Colon (tissue), 2 donors: ENCODE measurements around the gene DLGAP1.
"Not testable (repeated sequence)": the region's sequence is repeated elsewhere in the genome, so short reads cannot be mapped to it uniquely, and the experiment has no call there.

Experiments
- FAIRE-seq: peaks from 2 replicates; lab custom pipeline; 2012; peaks lifted over from hg19 to GRCh38; lab: Jason Lieb, UNC
- donor health status: control.
- donor health status: control.

DLGAP1 gene

DNA sequence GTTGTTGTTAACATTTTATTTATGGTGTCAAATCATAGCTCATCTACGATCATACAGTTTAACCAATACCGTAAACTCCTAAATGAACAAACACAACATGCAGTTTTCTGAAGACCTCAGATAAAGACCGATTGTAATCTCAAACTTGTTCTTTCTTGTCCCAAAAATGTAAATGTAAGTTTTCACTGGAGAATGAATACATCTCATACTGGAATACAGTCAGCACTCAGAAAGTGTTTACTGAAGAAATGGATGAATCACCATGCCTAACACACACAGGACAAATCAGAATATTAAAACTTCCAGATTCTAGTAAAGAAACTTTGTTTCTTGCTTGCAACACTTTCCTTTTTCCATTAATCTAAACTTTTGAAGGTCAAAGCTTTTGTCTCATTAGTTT lies 380.5 kb downstream of the DLGAP1 start:
- FAIRE-seq: no peak

DNA sequence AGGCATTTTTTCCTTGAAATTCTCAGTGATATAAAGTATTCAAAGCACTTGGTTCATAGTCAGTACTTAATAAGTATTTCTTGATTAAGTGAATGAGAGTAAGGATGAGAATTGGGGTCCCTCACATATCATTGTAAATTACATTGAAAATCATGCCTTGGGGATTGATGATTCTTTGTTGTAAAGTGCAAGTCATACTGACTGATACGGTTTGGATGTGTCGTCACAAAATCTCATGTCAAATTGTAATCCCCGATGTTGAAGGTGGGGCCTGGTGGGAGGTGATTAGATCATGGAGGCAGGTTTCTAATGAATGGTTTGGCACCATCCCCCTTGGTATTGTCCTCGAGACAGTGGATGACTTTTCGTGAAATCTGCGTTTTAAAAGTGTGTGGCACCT lies 385.9 kb downstream of the DLGAP1 start:
- no peak for FAIRE-seq

DNA sequence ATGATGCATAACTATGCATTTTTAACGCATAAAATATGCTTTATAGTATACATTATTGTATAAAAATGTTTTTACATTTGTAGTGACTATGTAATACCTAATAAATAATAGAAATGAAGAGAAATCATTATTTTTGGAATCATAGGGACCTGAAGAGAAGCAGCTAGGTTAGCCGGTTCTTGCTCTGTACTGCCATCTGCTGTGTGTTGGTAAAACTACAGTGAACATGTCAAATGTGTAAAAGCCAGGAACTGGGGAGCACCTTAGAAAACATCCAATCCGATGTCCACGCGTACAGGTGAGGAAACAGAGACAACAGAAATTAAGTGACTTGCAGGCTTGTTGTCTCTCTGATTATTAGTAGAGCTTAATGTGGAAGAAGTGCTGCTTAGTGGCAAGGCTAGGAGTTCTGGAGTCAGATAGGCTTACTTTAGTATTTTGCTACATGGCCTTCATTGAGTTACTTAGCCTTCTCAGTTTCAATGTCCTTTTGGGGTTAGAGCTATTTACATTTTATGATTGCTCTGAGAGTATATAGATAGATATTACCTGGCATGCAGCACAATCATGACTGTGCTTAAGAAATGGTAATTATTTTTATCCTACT lies 386.5 kb downstream of the DLGAP1 start:
- no peak for FAIRE-seq

- no peak for FAIRE-seq
Observed at GRCh38 chr18:4063545-4063944, 391.6 kb downstream of the DLGAP1 start.

- no peak for FAIRE-seq
Observed at GRCh38 chr18:4060427-4061281, 394.5 kb downstream of the DLGAP1 start.

DNA sequence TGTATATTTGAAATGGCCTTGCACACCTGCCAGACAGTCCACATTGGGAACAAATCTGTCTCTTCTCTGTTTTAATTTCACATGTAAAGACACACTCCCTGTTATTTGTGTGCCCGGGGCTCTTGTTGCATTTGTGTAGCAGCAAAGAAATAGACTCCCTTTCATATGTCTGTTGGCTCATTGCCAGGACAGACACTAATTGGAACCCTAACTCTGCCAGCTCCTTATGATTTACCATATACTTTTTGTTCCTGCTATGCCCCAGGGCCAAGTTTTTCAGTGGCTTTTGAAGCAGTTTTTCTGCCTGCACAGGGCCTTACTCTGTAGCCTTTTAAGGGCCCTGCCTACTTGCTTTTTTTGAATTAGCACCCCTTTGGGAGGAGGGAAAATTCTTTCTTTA lies 396.9 kb downstream of the DLGAP1 start:
- FAIRE-seq: no peak

DNA sequence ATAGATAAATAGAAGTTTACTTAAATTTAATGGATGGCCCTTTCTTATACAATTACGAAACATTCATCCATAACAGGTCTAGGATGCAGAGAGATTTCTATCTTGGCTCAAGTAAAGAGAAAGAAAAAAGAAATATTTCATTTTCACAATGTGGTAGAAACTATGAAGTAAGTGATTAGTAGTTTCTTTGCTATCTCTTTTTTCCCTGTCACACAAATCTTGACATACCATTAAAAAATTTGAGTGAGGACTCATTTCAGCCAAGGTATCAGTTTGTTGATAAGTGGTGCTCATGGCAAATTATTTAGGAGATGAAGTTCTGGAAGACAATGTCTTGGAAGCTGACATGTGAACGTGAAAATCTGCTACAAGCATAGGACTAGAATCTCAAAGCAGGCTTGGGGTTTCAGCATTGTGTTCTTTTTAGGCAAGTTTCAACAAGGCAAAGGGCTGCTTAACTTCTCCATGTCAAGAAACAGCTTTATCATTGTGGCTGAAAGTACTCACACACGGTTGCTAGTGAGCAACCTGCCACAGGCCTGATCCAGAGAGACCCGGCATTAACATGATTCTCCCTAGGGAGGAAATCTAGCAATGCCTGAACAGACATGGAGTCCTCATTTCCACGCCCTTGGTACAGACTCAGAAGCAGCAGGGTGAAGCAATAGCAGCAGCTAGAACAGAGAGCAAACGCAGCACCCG lies 414.6 kb downstream of the DLGAP1 start:
- no peak for FAIRE-seq

DNA sequence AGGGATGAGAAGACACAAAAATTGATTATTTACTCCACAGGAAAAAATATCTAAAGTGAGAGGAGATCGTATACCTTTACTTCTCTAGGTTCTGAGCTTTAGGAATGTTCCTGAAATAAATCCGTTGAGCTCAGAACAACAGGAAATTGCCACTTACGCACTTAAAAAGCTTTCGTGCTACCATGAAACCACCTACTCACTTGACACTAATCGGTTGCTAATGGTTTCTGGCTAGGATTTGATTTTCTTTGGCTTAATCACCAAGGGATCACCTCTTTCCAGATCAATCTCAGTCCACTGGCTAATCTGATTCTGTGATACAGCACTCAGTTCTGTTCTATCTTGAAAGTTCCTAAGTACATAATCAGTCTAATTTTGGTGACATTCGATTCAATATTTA lies 419.6 kb downstream of the DLGAP1 start:
- FAIRE-seq: no peak

- not testable (repeated sequence) for FAIRE-seq
Observed at GRCh38 chr18:4034815-4035214, 420.3 kb downstream of the DLGAP1 start.

DNA sequence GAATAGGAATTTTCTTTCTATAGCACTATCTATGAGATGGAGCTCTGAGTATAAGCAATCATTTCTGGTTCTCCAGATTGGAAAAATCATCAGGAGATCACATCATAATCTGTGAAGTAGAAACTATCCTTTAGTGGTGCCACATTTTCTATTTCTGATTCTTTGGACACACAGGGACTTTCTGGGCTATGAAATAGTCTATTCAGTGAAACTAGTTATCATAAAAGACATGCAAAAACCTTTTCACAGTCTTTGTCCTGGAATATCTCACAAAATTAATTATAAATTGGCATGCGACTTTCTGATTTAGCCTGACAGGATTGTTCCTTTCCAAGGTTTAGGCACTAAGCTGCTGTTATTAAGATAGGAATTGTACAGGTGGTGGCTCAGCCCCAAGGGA lies 428.6 kb downstream of the DLGAP1 start:
- no peak for FAIRE-seq

GRCh38 chr18:4024702-4025101 lies 430.4 kb downstream of the DLGAP1 start:
- FAIRE-seq: no peak

GRCh38 chr18:4022749-4023148 lies 432.4 kb downstream of the DLGAP1 start:
- FAIRE-seq: not testable (repeated sequence)

- no peak for FAIRE-seq
Observed at GRCh38 chr18:4020026-4020425, 435.1 kb downstream of the DLGAP1 start.

- FAIRE-seq: no peak
Observed at GRCh38 chr18:4017480-4017879, 437.6 kb downstream of the DLGAP1 start.

DNA sequence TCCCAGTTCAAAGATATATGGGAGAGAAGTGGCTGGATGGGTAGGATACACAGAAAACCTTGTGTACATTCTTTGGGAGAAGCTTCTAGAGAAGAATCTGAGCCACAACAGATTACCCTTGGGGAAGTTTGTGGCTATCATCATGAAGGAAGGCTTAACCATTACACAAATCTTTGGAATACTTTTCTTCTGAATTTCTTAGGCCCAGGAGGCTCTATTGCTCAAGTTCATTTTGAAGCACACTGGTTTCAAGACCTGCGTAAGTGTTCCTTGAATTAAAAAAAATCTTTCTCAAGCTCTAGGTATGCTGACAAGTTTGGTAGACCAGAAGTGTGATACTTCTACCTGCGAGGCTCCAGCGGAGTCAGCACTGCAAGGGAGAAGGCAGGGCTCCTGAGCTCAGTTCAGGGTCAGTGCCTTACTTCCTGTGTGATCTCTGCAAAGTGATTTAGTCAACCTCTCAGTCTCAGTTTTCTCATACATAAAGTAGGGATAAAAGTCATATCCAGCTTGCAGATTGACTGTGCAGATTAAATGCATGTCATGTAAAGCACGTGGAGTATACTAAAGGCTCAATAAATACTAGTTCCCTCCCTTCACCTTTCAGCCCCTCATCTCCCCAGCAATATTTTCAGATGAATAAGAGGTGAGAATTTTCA lies 438.6 kb downstream of the DLGAP1 start:
- no peak for FAIRE-seq

- FAIRE-seq: no peak
Observed at GRCh38 chr18:4007846-4008245, 447.3 kb downstream of the DLGAP1 start.

DNA sequence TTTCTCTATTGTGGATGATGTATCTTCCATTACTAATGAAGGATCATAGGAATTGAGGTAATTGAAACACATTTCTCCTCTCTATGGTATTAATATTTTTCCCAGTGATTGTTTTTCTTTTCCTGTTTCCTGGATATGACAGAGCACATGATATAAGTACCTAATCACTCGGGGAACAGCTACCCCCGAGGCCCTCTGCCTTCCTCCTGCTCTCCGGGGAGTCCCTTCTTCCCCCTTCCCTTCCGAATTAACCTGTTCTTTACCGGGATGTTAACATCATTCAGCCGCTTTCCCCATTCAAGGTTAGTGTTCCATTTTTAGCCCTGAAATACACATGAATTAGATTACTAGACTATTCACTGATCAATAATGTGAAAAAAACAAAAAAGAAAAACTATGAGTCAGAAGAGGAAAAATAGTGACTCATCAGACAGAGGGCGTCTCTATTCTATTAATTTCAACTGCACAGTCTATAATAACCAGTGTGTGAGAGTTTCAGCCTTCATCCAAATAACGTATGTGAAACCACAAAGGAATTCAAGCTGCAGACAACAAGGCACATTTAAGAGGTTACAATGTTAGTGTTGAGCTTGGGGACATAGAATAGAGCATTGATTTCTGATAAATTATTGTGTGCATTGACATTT lies 450.8 kb downstream of the DLGAP1 start:
- FAIRE-seq: no peak

DNA sequence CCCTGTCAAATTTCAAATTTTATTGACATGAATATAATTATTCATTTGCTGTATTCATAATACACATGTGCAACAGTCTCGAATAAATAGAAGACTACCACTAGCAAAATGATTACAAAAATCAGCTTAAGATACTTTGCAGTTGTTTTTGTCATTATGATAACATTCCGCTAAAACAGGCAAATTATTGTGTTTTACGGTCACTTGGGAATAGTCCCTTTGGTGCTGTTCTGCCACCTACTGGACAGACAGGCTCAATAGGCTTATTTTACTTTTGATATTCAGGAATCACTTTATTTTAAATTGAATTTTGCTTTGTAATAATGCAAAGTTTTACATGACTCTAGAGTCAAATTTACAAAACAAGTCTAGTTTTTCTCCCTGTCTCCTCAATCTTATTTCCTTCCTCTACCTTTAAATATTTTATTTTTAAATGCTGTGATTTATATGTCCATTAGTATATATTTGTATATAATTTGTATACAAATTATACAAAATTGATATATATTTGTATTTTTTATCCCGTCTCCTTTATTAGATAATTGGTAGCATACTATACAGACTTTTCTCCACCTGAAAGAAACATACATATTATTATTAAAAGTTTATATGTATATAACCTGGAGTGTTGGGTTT lies 456.3 kb downstream of the DLGAP1 start:
- peak; percentile 38 for FAIRE-seq

DNA sequence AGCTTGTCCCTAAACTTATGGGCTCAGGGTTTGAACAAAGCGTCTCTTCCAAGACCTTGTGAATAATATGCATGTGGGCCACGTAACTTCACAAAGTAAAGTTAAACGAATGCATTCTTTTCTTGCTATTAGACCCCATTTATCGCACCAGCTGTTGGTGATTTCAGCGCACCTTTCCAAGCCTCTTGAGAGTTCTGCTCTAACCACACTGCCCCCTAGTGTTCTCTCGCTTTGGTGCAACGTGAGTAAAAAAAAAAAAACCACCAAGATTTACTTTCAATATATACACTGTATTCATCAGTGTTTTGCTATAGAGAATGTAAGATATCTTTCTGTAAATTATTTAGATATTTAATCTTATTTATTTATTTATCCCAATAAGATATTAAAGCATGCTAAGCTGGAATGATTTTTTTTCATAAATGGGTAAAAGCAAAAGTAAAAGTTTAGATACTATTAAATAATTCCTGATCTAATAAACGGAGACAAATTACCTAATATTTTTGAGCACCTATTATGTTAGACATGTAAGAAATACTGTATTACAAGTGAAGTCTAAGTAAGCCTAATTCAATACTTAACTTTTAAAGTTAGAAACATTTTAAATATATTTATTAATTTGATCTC lies 459.5 kb downstream of the DLGAP1 start:
- FAIRE-seq: peak; percentile 72

DNA sequence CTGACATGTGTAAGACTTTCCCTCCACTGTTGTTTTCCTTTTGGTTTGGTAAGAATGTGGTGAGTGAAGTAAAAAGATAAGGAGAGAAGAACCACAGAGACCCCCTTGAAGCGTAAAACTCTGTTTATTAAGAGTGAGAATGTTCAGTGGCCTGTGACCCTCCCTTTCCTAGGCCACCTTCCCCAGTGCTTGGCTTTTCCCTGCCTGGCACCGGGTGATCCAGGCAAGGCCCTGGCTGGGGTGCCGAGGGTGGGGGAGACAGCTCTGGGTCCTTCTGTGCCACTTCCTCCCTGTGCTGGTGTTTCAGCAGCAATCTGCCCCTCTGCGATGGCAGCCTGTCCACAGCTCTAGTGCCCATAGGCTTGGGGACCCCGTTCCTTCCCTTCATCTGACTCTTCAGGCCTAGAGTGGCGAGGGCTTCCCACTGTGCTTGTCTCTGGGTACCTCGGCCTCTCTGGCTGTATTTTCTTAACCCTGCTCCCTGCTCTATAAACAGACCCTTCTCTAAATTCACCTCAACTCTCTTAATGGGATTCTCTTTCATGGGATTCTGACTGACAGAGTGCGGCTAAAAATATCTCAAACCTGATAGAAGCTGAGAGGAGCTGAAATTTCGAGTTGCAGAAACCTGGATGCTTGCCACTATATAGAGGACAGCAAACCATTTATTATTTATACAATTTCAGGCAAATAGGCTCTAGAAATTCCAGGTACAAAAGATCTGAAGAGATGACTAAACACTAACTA lies 461.0 kb downstream of the DLGAP1 start:
- FAIRE-seq: no peak
